ENCODE data around the gene FOXP4.

GRCh38 chr6:41586252-41587007, 40.2 kb downstream of the FOXP4 start:
- TF ChIP-seq EZH2 (IDR thresholded peaks at IDR 0.05; ENCODE audit: insufficient read depth, low read length) (no peak), CTCF (IDR thresholded peaks at IDR 0.05; ENCODE audit: insufficient read depth, low read depth, low read length) (no peak)

Measured in astrocyte (in vitro differentiated cells and primary cell).